B cell (primary cell): ENCODE results near the gene ABCC5.

Experiments
- CTCF ChIP-seq: fragments of 200-600 bp; IDR thresholded peaks from one replicate; pipeline ENCODE4 v1.8.0; 2022; ENCODE audit warnings: antibody characterized with exemption, mild to moderate bottlenecking
- EZH2 ChIP-seq: IDR thresholded peaks from 2 replicates; pipeline ENCODE4 v1.6.1; 2012; ENCODE audit warnings: borderline replicate concordance, low read depth, mild to moderate bottlenecking, moderate library complexity, low read length; ENCODE audit not compliant: insufficient read depth, poor library complexity, severe bottlenecking

- TF ChIP-seq CTCF (no peak), EZH2 (no peak)
These were observed 125.0 kb downstream of the ABCC5 start for GRCh38 chr3:183892610-183893214.
